ENCODE results near the gene GRB2.

GRB2 gene

GRCh38 chr17:75277664-75278071, 127.8 kb downstream of the GRB2 start:
- no peak for DNase-seq (ENCODE audit: low spot score)

DNA sequence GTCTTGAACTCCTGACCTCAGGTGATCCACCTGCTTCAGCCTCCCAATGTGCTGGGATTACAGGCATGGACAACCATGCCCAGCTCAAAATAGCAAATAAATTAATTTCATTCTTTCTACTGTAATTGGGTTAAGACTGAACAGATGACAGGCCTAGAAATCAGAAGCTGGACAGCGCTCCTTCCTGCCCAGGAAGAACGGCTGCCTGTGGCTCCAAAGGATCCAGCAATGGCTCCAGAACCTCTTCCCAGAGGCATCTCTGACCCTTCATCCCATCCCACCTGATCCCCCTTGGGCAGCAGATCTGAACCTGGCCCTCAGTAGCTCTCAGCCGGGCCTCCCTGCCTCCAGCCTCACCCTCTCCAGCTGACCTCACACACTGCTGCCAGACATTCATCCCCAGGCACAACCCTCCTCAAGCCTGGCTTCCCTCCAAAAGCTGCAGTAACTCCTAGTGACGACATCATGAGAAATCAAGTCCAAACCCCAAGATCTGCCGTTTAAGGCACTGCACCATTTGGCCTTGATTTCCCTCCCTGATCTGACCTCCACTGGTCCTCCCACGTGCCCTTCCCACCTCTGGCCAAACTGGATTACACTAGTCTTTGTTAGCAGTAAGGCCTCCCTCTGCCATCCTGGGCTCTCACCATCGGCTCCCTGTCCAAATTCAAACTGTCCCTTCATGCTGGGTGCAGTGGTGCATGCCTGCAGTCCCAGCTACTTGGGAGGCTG, 131.3 kb downstream of the GRB2 start:
- DNase-seq (ENCODE audit: low spot score): no peak

- no peak for DNase-seq (ENCODE audit: low spot score)
These were observed 132.7 kb downstream of the GRB2 start for GRCh38 chr17:75272848-75273184.

DNA sequence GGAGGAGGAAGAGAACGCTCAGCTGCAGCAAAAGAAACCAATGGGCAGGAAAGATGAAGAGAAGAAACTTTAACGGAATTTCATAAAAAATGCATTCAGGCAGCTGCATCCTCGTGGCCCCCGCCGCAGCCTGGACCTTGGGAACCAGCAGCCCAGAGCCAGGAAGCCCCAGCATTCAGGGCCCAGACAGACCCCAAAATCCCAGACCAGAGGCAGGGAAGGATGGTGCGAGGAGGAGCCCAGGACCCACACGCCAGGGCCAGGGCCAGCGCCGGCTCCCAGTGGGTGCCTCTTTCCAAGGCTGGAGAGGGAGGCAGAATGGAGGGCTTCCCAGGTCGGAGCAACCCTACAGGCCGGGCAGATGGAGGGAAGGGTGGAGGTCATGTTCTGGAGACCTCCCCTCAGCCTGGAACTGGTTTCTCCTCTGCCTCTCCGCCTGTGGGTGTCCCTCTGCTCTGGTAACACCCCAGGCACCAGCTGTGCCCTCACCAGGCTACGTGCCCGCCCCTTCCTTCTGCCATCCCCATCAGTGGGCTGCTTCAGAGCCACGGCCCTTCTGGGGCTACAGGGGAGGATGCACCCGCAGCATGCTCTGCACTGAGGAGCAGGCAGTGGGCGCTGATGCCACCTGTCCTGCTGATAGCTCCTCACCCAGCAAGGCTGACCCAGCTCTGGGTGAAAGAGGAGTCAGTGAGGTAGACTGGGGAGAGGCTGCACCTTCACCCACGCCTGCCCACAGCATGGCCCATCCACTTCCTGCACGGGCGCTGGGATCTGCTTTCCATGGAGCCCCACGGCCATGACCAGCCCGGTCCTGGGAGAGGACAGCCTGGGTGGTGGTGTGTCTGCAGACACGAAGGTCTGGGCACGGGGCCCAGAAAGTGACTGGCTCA, 133.3 kb downstream of the GRB2 start:
- peak; percentile 46 for DNase-seq (ENCODE audit: low spot score)

- DNase-seq (ENCODE audit: low spot score): peak; percentile 86
These were observed 134.1 kb downstream of the GRB2 start for GRCh38 chr17:75271233-75271954.

DNA sequence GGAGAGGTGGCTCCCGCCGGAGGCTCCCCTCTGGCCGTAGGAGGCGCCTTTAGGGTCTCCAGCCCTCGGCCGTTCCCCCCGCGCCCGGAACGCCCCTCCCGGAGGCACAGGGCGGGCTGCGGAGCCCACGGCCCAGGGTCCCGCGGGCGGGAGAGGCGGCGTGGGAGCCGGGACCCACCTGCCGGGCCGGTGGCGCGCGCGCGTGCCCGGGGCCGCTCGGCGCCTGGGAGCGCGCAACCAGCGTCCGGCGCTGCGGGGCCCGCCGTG, 134.6 kb downstream of the GRB2 start, which contains the start of gene MIF4GD:
MIF4GD (minus strand) TSS at position 266 of the 267 bp plus-strand sequence. CDS start 1,036 bp downstream, outside the sequence.
- DNase-seq (ENCODE audit: low spot score): no peak

- peak; percentile 73 for DNase-seq (ENCODE audit: low spot score)
These were observed 135.1 kb downstream of the GRB2 start for GRCh38 chr17:75270218-75270965.

DNA sequence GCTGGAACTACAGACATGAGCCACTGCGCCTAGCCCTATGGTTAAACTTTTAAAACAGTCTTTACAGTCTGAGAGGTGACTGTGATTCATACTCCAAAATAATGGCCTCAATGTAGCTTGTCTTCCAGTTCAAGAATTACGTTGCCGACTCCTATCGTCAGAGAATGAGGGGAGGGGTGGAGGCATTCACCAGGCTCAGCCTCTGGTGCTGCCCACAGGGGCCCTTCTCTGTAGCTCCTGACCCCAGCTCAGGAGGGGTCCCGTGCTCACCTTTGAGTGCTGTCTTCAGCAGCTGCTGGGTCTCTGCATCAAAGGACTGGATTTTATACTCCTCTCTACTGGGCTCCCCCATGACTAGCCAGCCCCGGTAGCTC, 135.6 kb downstream of the GRB2 start:
- DNase-seq (ENCODE audit: low spot score): no peak
